ENCODE measurements around the gene TMEM240. TPM values are rescaled to one million over a fixed set of nuclear protein-coding genes. Genes with fewer than 3 reads are reported as not detected.
"Not testable (repeated sequence)": the region's sequence is repeated elsewhere in the genome, so short reads cannot be mapped to it uniquely, and the experiment has no call there.

TMEM240 gene
- total RNA-seq, 1 experiment from 2014 or later, result not detected

DNA sequence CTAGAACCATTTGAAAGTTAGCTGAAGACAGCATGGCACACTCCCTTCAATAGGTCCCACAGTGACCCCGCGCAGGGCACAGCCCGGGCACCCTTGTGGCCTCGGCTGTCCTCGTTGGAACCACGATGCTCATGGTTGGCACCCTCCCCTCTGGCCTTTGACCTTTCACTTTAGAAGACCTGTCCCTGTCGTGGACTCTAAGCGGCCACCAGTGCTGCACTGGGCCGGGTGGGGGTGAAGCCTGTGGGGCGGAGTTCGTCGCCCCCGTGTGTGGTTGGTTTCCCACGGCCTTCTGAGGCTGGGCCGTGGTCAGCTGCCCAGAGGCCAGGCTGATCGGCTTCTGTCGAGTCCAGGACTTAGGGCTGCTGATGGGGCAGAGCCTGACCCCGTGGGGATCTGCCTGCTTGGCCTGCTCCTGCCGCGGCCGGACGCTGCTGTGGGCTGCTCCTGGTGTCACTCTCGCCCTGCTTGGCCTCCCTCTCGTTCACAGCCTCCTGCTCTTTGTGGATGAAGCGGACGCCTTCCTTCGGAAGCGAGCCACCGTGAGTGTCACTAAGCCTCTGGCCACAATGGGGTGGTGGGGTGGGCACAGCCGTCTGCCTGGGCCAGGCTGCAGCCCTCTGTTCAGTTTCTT, 15.6 kb downstream of the TMEM240 start:
- not testable (repeated sequence) for DNase-seq (ENCODE audit: low read depth)

DNA sequence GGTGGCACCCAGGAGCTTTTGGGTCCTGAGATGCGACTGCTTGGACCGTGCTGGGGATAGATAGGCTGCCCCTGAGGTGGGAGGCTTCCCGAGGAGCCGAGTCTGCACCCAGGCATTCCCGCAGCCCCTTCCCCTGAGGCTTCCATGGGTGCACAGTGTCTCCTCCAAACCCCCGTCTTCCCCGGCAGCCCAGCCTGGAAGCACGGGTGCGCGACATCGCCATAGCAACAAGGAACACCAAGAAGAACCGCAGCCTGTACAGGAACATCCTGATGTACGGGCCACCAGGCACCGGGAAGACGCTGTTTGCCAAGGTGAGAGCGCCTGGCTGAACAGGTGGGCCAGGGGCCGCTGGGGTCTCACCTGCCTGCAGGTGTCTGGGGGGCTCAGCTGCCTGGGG, 16.8 kb downstream of the TMEM240 start:
- not testable (repeated sequence) for DNase-seq (ENCODE audit: low read depth)

DNA sequence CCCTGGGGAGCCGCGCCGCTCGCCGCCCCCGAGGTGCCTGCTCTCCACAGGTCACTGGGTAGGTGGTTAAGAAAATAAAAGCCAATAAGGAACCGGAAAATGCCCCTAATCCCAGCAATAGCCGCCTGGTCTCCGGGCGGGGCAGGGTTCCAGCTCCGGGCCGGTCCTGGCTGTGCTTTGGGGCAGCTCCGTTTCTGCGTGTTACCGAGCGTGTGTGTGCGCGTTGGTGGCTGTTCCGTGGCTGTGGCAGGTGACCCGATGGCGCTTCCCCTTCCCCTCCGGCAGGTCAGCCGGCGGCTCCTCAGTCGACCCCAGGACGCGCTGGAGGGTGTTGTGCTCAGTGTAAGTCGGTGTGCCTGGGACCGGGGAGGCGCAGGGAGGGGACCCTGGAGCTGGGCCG, 17.2 kb downstream of the TMEM240 start:
- DNase-seq (ENCODE audit: low read depth), result not testable (repeated sequence)

DNA sequence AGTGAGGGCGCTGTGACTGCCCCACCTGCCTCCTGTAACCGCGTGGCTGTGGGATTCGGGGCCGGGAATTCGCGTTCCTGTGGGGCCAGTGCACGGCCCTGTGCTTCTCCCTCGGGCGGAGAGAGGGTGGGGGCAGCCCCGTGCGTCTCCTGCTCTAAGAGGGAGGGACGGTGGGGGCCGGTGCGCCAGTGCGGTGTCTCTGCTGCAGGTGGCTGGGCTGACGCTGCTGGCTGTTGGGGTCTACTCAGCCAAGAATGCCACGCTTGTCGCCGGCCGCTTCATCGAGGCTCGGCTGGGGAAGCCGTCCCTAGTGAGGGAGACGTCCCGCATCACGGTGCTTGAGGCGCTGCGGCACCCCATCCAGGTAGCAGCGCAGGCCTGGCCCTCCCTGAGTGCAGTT, 17.9 kb downstream of the TMEM240 start:
- not testable (repeated sequence) for DNase-seq (ENCODE audit: low read depth)

DNA sequence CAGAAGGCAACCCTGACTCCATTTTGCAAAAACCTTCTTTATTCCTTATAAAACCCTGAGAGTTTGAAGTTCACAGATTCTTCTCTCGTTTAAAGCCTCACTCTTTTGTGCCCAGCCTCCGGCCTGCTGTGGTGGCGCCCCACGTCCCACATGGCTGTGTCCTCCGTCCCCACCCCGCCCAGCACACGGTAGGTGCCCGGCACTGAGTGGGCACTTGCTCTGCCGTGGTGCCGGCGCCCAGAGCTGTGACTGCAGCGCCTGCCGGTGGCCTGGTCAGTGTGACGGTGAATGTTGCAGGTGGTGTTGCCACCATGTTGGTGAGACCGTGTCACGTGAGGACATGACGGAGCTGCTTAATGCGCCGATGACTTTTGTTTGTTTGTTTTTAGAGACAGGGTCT, 19.1 kb downstream of the TMEM240 start:
- DNase-seq (ENCODE audit: low read depth), result no peak

DNA sequence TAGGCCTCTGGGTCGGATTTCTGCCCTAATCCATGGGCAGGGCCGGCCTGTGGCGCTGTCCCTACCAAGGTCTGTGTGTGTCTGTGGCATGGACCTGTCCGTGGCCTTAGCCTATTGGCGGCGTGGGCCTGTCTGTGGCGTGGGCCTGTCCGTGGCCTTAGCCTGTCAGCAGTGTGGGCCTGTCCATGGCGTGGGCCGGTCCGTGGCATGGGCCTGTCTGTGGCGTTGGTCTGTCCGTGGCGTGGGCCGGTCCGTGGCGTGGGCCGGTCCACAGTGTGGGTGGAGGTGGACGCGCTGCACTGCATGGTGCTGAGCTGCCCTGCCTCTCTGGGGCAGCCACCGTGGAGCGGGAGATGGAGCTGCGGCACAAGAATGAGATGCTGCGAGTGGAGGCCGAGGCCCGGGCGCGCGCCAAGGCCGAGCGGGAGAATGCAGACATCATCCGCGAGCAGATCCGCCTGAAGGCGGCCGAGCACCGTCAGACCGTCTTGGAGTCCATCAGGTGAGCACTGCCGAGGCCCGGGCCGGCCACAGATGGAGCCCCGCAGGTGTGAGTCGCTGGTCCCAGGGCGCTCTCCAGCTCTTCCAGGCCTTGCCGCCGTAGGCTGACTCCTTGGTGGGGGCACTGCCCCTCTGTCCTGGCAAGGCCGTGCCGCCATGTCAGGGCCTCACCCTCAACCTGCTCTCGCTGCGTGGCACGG, 20.5 kb downstream of the TMEM240 start:
- DNase-seq (ENCODE audit: low read depth), result not testable (repeated sequence)

DNA sequence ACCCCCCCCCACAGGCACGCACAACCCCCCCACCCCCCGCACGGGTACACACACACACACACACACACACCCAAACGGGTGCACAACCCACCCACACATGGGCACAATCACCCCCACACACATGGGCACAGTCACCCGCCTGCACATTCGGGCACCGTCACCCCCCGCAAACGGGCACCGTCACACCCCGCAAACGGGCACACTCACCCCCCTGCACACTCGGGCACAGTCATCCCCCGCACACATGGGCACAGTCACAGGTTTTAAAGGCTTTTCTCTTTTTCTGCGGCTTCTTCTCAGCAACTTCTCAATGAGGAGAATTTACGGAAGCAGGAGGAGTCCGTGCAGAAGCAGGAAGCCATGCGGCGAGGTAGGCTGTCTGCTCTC, 21.8 kb downstream of the TMEM240 start:
- DNase-seq (ENCODE audit: low read depth), result not testable (repeated sequence)

DNA sequence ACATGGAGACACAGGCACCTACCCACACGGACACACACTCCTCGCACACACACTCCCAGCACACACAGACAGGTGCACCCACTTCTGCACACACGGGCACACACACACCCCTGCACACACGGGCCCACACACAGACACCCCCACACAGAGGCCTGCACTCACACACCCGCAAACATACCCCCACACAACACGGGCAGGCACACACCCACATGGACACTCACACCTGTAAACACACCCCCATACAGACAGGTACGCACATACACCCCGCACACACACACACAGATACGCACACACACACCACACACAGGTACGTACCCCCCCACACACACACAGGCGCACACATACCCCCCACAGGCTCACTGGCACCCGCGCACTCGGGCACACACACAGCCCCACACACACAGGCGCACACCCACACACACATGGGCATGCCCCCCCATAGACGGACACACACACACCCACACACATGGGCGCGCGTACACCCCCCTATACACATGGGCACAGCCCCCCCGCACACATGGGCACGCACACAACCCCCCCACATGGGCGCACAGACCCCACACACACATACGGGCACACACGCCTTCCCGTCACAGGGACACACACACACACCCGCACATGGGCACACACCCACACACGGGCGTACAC, 22.3 kb downstream of the TMEM240 start:
- DNase-seq (ENCODE audit: low read depth), result no peak

DNA sequence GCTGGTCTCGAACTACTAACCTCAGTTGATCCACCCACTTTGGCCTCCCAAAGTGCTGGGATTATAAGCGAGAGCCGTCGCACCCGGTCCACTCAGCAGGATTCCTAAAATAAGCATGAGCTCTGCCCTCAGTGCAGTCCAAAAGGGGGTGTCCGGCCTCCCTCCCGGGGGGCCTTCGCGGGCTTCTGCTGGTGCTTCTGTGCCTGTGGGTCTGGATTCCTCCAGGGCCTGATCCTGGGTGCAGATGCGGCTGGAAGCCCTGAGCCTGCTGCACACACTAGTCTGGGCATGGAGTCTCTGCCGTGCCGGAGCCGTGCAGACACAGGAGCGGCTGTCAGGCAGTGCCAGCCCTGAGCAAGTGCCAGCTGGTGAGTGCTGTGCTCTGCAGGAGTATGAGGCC, 23.5 kb downstream of the TMEM240 start:
- not testable (repeated sequence) for DNase-seq (ENCODE audit: low read depth)

DNA sequence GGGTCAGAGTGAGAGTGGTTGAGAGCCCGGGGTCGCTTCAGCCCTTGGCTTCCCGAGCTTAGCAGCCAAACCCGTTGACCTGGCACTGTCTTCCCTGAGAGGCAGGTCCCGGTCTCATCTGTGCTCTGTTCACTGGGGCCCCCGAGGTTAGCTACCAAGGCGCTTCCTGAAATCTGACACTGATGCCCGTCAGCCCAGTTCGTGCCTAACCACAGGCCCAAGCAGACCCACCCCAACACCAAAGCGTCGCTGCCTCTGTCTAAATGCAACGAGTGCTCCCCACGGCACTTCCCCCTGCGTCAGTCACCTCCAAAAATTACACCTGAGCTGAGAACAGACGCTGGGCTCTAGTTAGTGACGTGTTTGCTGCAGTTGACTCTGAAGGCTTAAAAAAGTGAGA, 26.0 kb downstream of the TMEM240 start:
- DNase-seq (ENCODE audit: low read depth), result not testable (repeated sequence)

DNA sequence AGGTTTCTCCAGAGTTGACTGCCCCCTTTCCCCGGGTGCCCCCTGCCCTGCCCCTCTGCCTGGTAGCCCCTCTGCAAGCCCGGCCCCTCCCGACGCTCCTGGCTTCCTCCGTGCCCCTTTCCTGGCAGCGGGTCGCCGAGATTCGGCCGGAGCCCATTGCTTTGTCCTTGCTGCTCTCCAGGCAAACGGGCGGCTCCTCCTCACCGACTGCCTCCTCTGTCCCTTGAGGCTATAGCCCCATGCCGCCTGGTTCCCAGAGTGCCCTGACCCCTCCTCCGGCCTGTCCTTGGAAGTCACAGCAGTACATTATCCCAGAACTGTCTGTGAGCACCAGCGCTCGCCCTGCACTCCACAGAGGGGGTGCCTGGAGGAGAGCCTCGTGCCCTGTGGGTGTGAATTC, 26.7 kb downstream of the TMEM240 start:
- DNase-seq (ENCODE audit: low read depth), result not testable (repeated sequence)

DNA sequence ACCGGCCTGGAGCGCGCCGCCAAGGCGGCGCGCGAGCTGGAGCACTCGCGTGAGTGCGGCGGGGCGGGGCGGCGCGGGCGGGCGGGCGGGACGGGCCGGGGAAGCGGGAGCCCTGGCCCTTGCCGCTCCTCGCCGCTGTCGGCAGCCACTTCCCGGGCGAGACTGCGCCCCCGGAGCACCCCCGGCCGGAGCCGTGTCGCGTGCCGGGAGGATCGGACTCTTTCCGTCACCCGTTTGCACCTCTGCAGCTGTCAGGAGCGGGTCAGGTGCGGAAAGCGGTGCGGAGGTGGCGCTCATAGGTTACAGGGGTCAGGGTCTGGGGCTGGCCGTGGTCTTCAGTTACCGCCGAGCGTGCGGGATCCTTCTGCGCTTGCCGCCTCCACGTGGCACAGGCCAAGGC, 28.0 kb downstream of the TMEM240 start:
- DNase-seq (ENCODE audit: low read depth), result not testable (repeated sequence)

DNA sequence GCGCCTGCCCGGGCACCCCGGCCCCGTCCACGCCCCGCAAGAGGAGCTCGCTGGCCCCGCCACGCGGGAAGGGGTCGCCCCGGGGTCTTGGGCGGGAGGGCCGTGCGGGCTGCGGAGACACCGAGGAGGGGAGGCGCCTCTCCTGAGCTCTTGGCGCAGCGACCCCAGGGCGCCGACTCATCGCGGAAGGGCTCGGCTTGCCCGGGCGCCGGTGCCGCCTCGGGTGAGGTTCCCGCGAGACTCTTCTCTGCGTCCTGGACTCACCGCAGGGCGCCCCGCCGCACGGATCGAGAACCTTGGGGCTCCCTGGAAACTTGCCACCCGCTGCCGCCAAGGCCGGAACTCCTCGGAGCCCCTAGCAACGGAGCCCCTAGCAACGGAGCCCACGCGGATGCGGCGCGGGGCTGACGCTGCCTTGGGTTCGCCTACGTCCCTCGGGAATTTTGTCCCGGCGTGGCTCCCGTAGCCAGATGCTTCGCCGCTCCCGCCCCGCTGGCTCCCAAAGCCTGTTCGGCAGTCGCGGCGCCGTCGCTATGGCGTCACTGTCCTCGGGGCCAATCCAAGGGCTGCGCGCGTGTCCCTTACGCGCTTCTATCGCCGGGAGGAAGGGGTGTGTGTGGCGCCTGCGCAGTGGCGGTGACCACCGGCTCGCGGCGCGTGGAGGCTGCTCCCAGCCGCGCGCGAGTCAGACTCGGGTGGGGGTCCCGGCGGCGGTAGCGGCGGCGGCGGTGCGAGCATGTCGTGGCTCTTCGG, 28.7 kb downstream of the TMEM240 start, which contains the start of gene ATAD3A:
TSS of gene ATAD3A (plus strand) at position 630 of the 753 bp plus-strand sequence. CDS start at position 737, 107 bp downstream.
- DNase-seq (ENCODE audit: low read depth), result peak; percentile 97

DNA sequence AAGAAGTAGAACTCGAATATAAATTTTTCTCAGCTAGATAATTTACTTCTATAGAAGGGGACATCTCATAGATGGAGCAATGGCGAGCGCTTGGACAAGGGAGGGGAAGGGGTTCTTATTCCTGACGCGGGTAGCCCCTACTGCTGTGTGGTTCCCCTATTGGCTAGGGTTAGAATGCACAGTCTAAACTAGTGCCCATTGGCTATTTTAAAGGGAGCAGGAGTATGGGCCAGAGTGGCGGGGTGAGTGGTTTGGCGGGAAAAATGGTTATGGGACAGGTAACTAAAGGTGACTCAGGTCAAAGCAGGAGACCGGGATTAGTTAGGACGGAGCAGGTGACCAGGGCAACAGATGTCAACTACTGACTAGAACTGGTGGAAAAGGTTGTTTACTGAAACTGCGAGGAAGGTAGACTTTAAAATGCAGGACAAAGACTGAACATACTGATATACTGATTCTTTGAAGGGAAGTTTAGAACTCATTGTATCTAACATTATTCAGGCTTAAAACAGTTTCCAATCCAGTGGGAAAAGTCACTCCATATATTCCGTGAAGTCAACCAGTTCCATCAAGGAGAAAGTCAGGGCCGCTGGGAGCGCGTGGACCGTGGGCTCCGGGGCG, 29.4 kb downstream of the TMEM240 start:
- DNase-seq (ENCODE audit: low read depth), result no peak

DNA sequence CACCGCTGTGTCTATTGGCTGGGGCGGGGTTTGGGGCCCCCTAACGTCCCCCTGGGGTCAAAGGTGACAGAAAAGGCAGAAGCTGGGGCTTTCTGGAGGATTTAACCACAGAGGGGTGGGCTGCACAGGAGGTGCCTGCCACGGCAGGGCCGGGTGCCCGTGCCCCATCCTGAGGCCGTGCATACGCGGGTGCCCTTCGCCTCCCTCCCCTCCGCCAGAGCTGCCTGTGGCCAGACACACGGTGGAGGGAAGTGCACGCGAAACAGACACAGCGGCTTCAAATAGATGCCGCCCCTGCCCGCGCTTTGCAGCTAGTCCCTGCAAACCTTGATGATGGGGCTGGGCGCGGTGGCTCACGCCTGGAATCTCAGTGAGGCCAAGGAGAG, 31.0 kb downstream of the TMEM240 start:
- not testable (repeated sequence) for DNase-seq (ENCODE audit: low read depth)

DNA sequence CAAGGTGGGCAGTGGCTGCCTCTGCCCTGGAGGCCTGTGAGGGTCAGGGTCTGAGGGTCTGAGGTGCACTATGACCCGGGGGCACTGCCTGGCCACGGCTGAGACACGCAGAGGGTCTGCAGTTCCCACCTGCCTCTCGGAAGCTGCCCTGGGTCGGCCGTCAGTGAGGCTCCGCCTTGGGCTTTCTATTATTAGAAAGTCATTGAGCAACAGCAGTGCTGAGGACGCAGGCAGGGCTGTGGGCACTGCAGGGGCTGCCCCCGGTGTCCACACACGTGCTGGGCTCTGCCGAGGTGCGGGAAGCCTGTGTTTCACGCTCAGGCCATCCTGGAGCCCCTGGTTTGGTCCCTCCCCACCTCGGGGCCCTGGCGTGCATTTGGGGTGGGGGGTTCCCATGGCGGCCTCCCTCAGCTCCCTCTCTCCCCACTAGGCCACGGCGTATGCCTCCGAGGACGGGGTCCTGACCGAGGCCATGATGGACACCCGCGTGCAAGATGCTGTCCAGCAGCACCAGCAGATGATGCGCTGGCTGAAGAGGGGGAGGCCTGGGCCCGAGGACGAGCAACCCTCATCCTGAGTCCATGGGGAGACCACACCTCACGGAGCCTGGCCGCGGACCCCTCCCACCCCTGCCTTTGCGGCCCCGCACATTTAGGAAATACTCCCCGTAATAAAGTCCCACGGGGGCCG, 31.5 kb downstream of the TMEM240 start:
- not testable (repeated sequence) for DNase-seq (ENCODE audit: low read depth)

DNA sequence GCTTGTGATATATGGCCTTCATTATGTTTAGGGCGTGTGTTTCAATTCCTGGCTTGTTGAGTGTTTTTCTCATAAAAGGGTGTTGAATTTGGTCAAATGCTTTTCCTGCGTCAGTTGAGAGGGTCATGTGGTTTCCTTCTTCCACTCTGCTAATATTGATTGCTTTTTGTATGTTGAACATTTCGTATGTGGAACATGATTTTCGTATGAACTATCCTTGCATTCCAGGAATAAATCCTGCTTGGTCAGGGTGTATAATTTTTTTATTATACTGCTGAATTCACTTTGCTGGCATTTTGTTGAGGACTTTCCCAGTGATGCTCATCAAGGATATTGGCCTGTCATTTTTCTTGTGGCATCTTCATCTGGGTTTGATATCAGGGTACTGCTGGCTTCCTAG, 33.1 kb downstream of the TMEM240 start:
- DNase-seq (ENCODE audit: low read depth), result no peak

DNA sequence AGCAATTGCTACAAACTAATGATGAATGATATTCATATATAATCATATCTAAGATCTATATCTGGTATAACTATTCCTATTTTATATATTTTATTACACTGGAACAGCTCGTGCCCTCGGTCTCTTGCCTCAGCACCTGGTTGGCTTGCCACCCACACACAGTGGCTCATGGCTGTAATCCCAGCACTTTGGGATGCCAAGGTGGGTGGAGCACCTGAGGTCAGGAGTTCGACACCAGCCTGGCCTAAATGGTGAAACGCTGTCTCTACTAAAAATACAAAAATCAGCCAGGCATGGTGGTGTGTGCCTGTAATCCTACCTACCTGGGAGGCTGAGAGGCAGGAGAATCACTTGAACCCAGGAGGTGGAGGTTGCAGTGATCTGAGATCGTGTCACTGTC, 34.6 kb downstream of the TMEM240 start:
- not testable (repeated sequence) for DNase-seq (ENCODE audit: low read depth)

DNA sequence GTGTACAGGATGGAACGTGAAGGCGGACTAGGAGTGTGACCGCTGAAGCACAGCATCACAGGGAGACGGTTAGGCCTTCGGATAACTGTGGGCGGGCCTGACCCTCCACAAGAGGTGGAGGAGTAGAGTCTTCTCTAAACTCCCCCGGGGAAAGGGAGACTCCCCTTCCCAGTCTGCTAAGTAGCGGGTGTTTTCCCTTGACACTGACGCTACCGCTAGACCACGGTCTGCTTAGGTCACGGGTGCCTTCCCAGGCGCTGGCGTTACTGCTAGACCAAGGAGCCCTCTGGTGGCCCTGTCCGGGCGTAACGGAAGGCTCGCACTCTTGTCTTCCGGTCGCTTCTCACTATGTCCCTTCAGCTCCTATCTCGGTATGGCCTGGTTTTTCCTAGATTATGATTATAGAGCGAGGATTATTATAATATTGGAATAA, 35.0 kb downstream of the TMEM240 start:
- DNase-seq (ENCODE audit: low read depth), result peak; percentile 35

DNA sequence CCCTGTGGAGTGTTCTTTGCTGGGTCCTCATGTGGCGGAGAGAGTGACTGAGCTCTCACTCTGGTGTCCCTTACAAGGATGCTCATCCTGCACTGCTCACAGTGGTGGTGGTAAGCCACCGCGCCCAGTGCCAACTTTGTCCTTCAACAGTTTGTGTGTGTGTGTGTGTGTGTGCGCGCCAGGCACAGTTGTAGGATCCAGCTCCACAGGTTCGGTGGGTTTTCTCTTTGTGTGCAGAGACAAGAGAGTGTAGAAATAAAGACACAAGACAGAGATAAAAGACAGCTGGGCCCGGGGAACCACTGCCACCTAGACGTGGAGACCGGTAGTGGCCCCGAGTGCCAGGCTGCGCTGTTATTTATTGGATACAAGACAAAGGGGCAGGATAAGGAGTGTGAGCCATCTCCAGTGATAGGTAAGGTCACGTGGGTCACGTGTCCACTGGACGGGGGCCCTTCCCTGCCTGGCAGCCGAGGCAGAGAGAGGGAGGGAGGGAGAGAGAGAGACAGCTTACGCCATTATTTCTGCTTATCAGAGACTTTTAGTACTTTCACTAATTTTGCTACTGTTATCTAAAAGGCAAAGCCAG, 35.6 kb downstream of the TMEM240 start:
- peak; percentile 75 for DNase-seq (ENCODE audit: low read depth)

All from RPMI7951 (cell line).